Tibial nerve (tissue), 4 donors: ENCODE data around the gene ZNF837. TPM values are rescaled to one million over a fixed set of nuclear protein-coding genes. Genes with fewer than 3 reads are reported as not detected.

ENCODE experiments used
- DNase-seq, 2 donors: peaks; one replicate each; pipeline ENCODE4 v3.0.0-alpha.2; 2019; ENCODE audit warnings: low spot score in 2 of 2
- H3K27ac ChIP-seq, 4 donors: fragments of 200-600 bp; sonication (generic) in 3 of 4; one replicate each; pipeline ENCODE4 v1.5.1; 2017 to 2019; ENCODE audit warnings: mild to moderate bottlenecking in 1 of 4
- H3K27me3 ChIP-seq, 2 donors: fragments of 200-600 bp; sonication (generic) in 1 of 2; one replicate each; pipeline versions ENCODE4 v1.5.1 to v1.6.0; 2017 to 2019
- H3K36me3 ChIP-seq, 3 donors: fragments of 200-600 bp; sonication (generic); one replicate each; pipeline ENCODE4 v1.5.1; 2018 to 2019
- H3K4me1 ChIP-seq, 4 donors: fragments of 200-600 bp; sonication (generic) in 3 of 4; one replicate each; pipeline ENCODE4 v1.5.1; 2017 to 2019
- H3K4me3 ChIP-seq, 4 donors: fragments of 200-600 bp; sonication (generic) in 3 of 4; one replicate each; pipeline ENCODE4 v1.5.1; 2017 to 2019; ENCODE audit warnings: mild to moderate bottlenecking in 1 of 4, moderate library complexity in 1 of 4
- H3K9me3 ChIP-seq, 4 donors: fragments of 200-600 bp; sonication (generic) in 3 of 4; one replicate each; pipeline ENCODE4 v1.5.1; 2017 to 2019
- EP300 ChIP-seq, 2 donors: sonication (generic); formaldehyde crosslinking; IDR thresholded peaks; one replicate each; pipeline ENCODE4 v1.6.1; 2017; ENCODE audit warnings: antibody characterized with exemption in 2 of 2, mild to moderate bottlenecking in 1 of 2
- POLR2A ChIP-seq, 2 donors: fragments of 450-650 bp; IDR thresholded peaks; one replicate each; pipeline ENCODE4 v1.6.1; 2017; ENCODE audit warnings: antibody characterized with exemption in 2 of 2, mild to moderate bottlenecking in 2 of 2, moderate library complexity in 2 of 2
- WGBS, 2 donors: methylation state at CpG; one replicate each; pipeline ENCODE4 v1.1.5; 2018; 5-methylcytosine and 5-hydroxymethylcytosine counted together
- total RNA-seq, 4 donors: library from RNA; depleted of rRNA; stranded (reverse); fragments of >200 nt; gene quantifications; one replicate each; pipeline ENCODE4 v1.1.0, GENCODE V29; 2016
- TF ChIP-seq, protein P1 (sequence below), 5 experiments: fragments of 200-600 bp in 3 of 5; fragments of 450-650 bp in 2 of 5; sonication (generic) in 3 of 5; IDR thresholded peaks; one replicate each; pipeline ENCODE4 v1.5.1; 2016 to 2019; ENCODE audit warnings: antibody characterized with exemption in 5 of 5, mild to moderate bottlenecking in 3 of 5, moderate library complexity in 2 of 5

ZNF837 gene
- total RNA-seq, 4 donors from 2014 or later, result 1.3 to 6.9 (median 2.6) TPM

DNA sequence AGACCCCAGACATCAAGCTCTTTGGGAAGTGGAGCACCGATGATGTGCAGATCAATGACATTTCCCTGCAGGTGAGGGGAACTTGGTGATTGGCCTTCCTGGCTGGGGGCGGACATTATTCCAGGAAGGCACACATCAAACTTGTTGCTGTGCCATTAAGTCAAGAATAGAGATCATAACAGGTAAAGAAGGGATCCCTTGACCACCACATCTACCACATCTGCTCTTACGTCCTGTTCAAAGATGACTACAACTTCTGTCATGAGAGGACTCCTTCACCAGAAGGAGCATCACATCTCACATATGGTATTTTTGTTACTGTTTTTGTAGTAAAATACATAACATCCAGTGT lies 7.3 kb upstream of the ZNF837 start:
- peaks cover 0 to 54% (median 22%) of the 10 kb centered on the region in 4 donors for H3K4me1 ChIP-seq
- peaks cover 0 to 51% (median 5%) of the 10 kb centered on the region in 3 donors for H3K36me3 ChIP-seq
- no peaks in the 10 kb centered on the region for H3K9me3 ChIP-seq
- no peak overlapping the region for H3K27ac ChIP-seq
- no peak for DNase-seq
- no peak for TF ChIP-seq EP300 (IDR thresholded peaks at IDR 0.05)
- TF ChIP-seq POLR2A (IDR thresholded peaks at IDR 0.05), result no peak
- TF ChIP-seq, protein P1, sequence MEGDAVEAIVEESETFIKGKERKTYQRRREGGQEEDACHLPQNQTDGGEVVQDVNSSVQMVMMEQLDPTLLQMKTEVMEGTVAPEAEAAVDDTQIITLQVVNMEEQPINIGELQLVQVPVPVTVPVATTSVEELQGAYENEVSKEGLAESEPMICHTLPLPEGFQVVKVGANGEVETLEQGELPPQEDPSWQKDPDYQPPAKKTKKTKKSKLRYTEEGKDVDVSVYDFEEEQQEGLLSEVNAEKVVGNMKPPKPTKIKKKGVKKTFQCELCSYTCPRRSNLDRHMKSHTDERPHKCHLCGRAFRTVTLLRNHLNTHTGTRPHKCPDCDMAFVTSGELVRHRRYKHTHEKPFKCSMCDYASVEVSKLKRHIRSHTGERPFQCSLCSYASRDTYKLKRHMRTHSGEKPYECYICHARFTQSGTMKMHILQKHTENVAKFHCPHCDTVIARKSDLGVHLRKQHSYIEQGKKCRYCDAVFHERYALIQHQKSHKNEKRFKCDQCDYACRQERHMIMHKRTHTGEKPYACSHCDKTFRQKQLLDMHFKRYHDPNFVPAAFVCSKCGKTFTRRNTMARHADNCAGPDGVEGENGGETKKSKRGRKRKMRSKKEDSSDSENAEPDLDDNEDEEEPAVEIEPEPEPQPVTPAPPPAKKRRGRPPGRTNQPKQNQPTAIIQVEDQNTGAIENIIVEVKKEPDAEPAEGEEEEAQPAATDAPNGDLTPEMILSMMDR (IDR thresholded peaks at IDR 0.05), result no peak
- WGBS, 2 donors, result 82 to 89% methylated on average over 3 of the region's 3 CpGs
- no peaks in the 10 kb centered on the region for H3K27me3 ChIP-seq
- H3K4me3 ChIP-seq, result peak overlapping the region; percentile 68 to 96 (median 82)

DNA sequence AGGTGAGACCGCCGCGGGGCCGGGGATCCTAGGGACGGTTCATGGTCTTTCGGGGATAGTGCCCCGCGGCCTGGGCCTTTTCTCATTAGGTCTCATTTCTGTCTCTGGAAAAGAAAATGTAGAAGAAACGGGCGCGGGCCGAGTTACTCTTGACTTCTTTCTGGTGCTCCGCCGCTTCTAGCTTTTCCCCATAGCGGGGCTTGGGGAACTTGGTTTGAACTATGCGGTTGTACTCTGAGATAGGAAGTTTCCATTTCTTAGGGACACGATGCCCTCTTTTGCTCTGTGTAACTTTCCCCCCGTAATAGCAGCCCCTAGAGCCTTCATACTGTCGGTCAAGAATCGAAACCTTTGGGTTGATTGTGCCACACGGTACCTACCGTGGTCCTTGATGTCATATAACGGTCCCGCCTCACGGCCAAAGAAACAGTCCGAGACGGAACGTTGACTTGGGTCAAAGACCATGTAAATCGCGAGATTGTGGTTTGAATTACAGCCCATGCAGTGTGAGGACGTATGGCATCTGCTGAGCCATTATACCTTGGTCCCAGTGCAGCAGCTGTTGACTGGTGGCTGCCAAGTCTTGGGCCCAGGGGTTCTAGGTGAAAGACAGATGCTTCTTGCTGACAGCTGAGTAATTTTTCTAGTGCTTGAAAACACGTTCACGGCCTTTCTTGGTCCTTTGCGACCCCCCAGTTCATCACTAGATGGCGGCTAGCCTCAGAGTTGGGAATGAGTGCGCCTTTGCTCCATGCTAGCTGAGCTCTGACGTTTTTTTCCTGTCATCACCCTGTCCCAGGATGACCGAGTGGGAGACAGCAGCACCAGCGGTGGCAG lies 6.7 kb upstream of the ZNF837 start:
- H3K4me1 ChIP-seq, result peaks cover 0 to 59% (median 22%) of the 10 kb centered on the region in 4 donors
- H3K27ac ChIP-seq, result peak overlapping the region; percentile 86 to 99 (median 96)
- peak overlapping the region; percentile 68 to 96 (median 82) for H3K4me3 ChIP-seq

DNA sequence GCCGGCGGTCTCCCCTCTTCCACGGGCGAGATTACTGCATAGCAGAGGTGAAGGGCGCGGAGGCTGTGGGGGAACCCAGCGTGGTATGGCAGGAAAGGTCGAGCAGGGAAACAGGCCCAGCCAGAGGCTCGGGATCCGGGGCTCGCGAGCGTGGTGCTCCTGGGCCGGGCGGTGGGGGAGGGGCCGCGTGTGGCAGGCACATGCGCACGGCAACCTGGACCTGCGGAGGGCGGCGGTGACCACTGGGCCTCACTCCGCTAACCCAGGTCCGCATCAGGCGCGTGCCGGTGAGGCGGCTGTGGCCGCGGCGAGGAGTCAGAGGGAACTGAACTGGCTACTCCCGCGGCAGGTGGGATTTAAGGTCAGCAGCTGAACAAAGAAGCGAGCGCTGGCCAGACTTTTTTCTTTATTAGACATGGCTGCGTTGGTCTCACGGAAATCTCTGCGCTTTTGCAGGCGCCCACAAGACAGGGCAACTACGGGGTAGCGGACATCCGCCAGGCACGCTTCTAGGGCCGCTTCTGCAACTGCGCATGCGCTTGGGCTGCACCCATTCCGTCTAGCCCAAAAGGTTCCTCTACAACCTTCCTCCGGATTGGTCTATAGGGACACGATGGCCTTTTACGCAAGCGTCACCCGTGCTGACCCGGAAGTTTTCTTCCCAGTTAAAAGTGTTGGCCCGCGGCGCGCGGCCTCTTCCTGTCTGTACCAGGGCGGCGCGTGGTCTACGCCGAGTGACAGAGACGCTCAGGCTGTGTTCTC lies 5.9 kb upstream of the ZNF837 start, which contains the start of gene RPS5:
Gene RPS5 (plus strand): TSS at position 694 of the 762 bp plus-strand sequence. CDS start 869 bp downstream, outside the sequence.
- no peaks in the 10 kb centered on the region for H3K9me3 ChIP-seq
- peak within 1 kb of the TSS; percentile 68 to 96 (median 82) for H3K4me3 ChIP-seq
- no peaks in the 10 kb centered on the region for H3K27me3 ChIP-seq
- WGBS, 2 donors, result 1% methylated on average over 23 to 51 of the region's 64 CpGs
- H3K36me3 ChIP-seq, result peaks cover 0 to 38% (median 0%) of the 10 kb centered on the region in 3 donors
- peak; percentile 94 to 96 for DNase-seq
- peak within 1 kb of the TSS; percentile 86 to 99 (median 96) for H3K27ac ChIP-seq
- peaks cover 0 to 67% (median 25%) of the 10 kb centered on the region in 4 donors for H3K4me1 ChIP-seq
- TF ChIP-seq EP300 (IDR thresholded peaks at IDR 0.05) (peak; percentile 88 to 90), POLR2A (IDR thresholded peaks at IDR 0.05) (peak; percentile 62 to 75)
- TF ChIP-seq, protein P1 (IDR thresholded peaks at IDR 0.05), result peak in 2 of 5 experiments; percentile 14 to 27

More for the DNA sequence above, 6.7 kb upstream of the ZNF837 start:
- Histone ChIP-seq H3K9me3 (no peaks in the 10 kb centered on the region), H3K27me3 (no peaks in the 10 kb centered on the region), H3K36me3 (peaks cover 0 to 45% (median 0%) of the 10 kb centered on the region in 3 donors)
- 5 to 8% methylated on average over 37 to 39 of the region's 39 CpGs for WGBS, 2 donors
- TF ChIP-seq, protein P1 (IDR thresholded peaks at IDR 0.05), result no peak
- TF ChIP-seq POLR2A (IDR thresholded peaks at IDR 0.05) (no peak), EP300 (IDR thresholded peaks at IDR 0.05) (no peak)
- no peak for DNase-seq

DNA sequence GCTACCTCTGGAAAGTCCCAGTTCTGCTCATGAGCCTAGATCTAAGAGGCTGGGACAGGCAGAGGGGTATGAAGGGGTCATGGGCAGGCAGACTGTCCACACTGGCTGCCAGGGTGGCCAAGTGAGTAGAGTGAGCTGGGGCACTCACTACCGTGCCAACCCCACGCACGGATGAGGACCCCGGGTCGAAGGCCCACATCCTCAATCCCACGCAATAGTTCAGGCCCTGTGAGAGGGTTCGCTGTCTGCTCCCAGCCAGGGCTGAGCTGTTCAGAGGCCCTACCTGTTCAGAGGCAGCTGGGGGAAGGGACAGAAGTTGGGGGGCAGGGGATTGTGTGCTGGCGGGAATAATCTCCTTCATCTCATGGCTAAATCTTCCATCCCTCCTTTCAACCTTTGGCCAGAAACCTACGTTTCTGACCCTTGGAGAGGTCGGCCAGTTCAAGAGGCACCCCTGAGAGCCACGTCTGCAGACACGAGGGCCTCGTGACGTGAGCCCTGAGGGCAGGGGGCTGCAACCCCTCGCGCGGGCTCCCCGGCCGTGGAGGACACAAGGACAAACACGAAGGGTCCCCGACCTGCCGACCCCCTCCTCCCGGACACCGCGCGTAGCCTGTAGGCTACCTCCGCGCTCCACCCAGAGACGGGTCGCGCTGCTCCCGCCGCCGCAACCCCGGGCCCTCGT lies 5.2 kb upstream of the ZNF837 start:
- peaks cover 0 to 69% (median 29%) of the 10 kb centered on the region in 4 donors for H3K4me1 ChIP-seq
- H3K27me3 ChIP-seq, result no peaks in the 10 kb centered on the region
- no peak for TF ChIP-seq EP300 (IDR thresholded peaks at IDR 0.05)
- TF ChIP-seq POLR2A (IDR thresholded peaks at IDR 0.05), result no peak
- TF ChIP-seq, protein P1 (IDR thresholded peaks at IDR 0.05), result no peak
- H3K9me3 ChIP-seq, result no peaks in the 10 kb centered on the region
- H3K4me3 ChIP-seq, result peak overlapping the region; percentile 68 to 96 (median 82)
- no peak for DNase-seq
- 6 to 23% methylated on average over 12 to 36 of the region's 36 CpGs for WGBS, 2 donors
- peaks cover 0 to 31% (median 0%) of the 10 kb centered on the region in 3 donors for H3K36me3 ChIP-seq
- H3K27ac ChIP-seq, result peak overlapping the region; percentile 86 to 99 (median 96)
